Measurements from ENCODE around the gene UBQLN4.

Gene UBQLN4

DNA sequence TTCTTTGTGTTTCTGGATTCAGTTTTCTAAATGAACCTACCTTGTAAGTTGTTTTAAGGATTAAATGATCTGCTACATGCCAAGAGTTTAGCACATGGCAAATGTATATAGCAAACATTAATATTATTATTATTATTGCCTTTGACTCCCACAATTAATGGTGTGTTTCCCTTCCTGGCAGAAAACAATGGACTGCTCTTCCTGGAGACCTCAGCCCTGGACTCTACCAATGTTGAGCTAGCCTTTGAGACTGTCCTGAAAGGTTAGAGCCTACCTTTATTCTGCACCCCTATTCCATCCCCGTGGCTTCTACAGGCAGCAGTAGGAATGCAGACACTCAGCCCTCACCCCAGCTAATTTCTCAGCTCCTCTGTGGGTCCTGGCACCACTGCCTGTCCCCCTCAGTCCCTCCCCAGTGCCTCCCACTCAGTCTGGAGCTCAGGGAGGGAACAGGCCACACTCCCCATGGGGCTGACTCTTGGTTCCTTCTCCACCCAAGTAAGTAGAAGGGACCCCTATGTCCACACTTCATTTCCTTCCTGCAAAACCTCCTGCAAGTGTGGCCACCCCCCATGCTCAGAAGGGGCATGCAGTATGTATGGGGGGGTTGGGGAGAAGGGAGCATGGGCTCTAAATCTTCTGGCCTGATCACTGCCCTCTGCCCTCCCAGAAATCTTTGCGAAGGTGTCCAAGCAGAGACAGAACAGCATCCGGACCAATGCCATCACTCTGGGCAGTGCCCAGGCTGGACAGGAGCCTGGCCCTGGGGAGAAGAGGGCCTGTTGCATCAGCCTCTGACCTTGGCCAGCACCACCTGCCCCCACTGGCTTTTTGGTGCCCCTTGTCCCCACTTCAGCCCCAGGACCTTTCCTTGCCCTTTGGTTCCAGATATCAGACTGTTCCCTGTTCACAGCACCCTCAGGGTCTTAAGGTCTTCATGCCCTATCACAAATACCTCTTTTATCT, 16.2 kb upstream of the UBQLN4 start:
- Histone ChIP-seq H3K27me3 (ENCODE audit: control insufficient read depth, insufficient read depth, low read length) (no peaks in the 10 kb centered on the region), H3K9ac (ENCODE audit: low read length) (no peak overlapping the region), H3K4me1 (ENCODE audit: control insufficient read depth, low read depth, low read length) (peaks cover 28% of the 10 kb centered on the region), H3K4me3 (ENCODE audit: low read length) (no peak overlapping the region), H3K9me3 (ENCODE audit: control insufficient read depth, low read depth, low read length) (no peaks in the 10 kb centered on the region), H3K36me3 (ENCODE audit: control insufficient read depth, low read depth, low read length) (peaks cover 9% of the 10 kb centered on the region), H3K27ac (ENCODE audit: low read length) (no peak overlapping the region)

DNA sequence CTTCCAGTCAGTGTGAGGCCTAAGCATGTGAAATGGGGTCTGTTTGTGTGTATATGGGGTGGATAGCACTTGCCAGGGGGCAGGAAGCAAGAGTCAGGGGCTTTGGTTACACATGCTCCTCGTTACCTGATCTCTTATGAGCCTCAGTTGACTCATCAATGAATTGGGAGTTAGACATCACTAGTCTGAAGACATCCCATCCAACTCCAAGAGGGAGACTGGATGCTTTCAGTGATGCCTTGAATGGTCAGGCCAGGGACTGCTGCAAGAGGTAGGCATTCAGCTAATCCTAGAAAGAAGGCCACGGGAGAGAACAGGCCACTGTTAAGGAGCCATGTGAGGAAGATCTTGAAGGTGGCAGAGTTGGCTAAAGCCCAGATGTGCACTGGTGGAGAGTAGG, 13.7 kb upstream of the UBQLN4 start:
- H3K9ac ChIP-seq (ENCODE audit: low read length) = no peak overlapping the region
- H3K9me3 ChIP-seq (ENCODE audit: control insufficient read depth, low read depth, low read length) = no peaks in the 10 kb centered on the region
- H3K27me3 ChIP-seq (ENCODE audit: control insufficient read depth, insufficient read depth, low read length) = no peaks in the 10 kb centered on the region
- peaks cover 3% of the 10 kb centered on the region for H3K36me3 ChIP-seq (ENCODE audit: control insufficient read depth, low read depth, low read length)
- no peak overlapping the region for H3K27ac ChIP-seq (ENCODE audit: low read length)
- peaks cover 19% of the 10 kb centered on the region for H3K4me1 ChIP-seq (ENCODE audit: control insufficient read depth, low read depth, low read length)
- no peak overlapping the region for H3K4me3 ChIP-seq (ENCODE audit: low read length)

DNA sequence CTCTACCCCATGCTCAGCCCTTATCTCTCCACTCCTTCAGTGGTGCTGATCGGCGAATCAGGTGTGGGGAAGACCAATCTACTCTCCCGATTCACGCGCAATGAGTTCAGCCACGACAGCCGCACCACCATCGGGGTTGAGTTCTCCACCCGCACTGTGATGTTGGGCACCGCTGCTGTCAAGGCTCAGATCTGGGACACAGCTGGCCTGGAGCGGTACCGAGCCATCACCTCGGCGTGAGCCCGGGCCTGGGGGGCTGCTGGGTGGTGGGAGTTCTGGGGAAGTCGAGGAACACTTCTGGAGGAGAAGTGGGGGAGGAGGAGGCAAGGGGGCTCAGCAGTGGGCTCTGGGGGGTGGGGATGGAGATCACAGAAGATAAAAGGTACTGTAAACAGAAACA, 12.3 kb upstream of the UBQLN4 start:
- Histone ChIP-seq H3K4me1 (ENCODE audit: control insufficient read depth, low read depth, low read length) (peaks cover 25% of the 10 kb centered on the region), H3K36me3 (ENCODE audit: control insufficient read depth, low read depth, low read length) (peaks cover 3% of the 10 kb centered on the region), H3K27ac (ENCODE audit: low read length) (no peak overlapping the region), H3K27me3 (ENCODE audit: control insufficient read depth, insufficient read depth, low read length) (no peaks in the 10 kb centered on the region), H3K9ac (ENCODE audit: low read length) (no peak overlapping the region), H3K4me3 (ENCODE audit: low read length) (no peak overlapping the region), H3K9me3 (ENCODE audit: control insufficient read depth, low read depth, low read length) (no peaks in the 10 kb centered on the region)

DNA sequence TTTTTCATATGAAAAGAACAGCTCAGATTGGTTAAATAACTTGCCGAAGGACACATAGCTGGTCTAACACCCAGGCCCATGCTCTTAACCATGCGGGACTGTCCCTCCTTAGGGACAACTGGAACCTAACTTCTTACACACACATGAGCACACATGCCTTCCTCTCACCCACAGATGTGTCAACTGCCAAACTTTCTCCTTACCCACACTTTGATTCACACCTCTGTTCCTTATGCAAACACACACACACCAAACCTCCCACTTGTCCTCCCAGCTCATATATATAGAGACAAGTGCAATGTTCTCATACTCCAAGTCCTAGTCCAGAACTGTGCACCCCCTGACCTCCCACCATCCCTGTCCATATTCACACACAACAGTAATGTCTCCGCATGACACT, 11.6 kb upstream of the UBQLN4 start:
- Histone ChIP-seq H3K4me3 (ENCODE audit: low read length) (no peak overlapping the region), H3K4me1 (ENCODE audit: control insufficient read depth, low read depth, low read length) (peaks cover 25% of the 10 kb centered on the region), H3K27ac (ENCODE audit: low read length) (no peak overlapping the region), H3K27me3 (ENCODE audit: control insufficient read depth, insufficient read depth, low read length) (no peaks in the 10 kb centered on the region), H3K9me3 (ENCODE audit: control insufficient read depth, low read depth, low read length) (no peaks in the 10 kb centered on the region), H3K9ac (ENCODE audit: low read length) (no peak overlapping the region), H3K36me3 (ENCODE audit: control insufficient read depth, low read depth, low read length) (peaks cover 3% of the 10 kb centered on the region)

DNA sequence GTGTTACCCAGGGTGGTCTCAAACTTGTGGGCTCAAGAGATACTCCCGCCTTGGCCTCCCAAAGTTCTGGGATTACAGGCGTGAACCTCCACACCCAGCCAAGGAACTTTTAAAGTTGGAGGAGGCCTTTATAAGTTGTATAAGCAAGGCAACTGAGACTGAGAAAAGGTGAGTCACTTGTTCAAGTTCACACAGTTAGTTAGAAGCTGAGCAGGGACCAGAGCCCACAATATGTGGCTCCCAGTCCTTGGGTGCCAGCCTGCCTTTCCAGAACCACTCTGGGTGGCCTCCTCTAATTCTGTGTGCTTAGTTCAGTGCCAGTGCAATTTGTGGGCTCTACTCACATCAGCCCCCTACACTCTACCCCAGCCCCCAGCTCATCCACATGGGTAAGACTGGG, 11.0 kb upstream of the UBQLN4 start:
- Histone ChIP-seq H3K9ac (ENCODE audit: low read length) (no peak overlapping the region), H3K27ac (ENCODE audit: low read length) (no peak overlapping the region), H3K36me3 (ENCODE audit: control insufficient read depth, low read depth, low read length) (peaks cover 1% of the 10 kb centered on the region), H3K4me3 (ENCODE audit: low read length) (no peak overlapping the region), H3K9me3 (ENCODE audit: control insufficient read depth, low read depth, low read length) (no peaks in the 10 kb centered on the region), H3K27me3 (ENCODE audit: control insufficient read depth, insufficient read depth, low read length) (no peaks in the 10 kb centered on the region), H3K4me1 (ENCODE audit: control insufficient read depth, low read depth, low read length) (peaks cover 25% of the 10 kb centered on the region)

DNA sequence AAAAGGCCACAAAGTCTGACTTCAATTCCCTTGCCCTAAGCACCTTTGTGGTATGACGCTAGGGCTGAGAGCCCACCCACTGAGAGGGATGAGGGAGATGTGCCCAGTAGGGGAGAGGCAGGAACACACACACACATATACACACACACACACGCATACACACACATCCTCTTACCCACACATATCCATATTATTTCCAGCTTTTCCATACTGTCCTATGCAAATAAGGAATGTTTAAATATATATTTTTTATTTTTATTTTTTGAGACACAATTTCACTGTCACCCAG, 10.3 kb upstream of the UBQLN4 start:
- H3K36me3 ChIP-seq (ENCODE audit: control insufficient read depth, low read depth, low read length) = no peaks in the 10 kb centered on the region
- no peaks in the 10 kb centered on the region for H3K9me3 ChIP-seq (ENCODE audit: control insufficient read depth, low read depth, low read length)
- H3K4me1 ChIP-seq (ENCODE audit: control insufficient read depth, low read depth, low read length) = peaks cover 25% of the 10 kb centered on the region
- H3K9ac ChIP-seq (ENCODE audit: low read length) = no peak overlapping the region
- H3K27ac ChIP-seq (ENCODE audit: low read length) = no peak overlapping the region
- H3K4me3 ChIP-seq (ENCODE audit: low read length) = no peak overlapping the region
- no peaks in the 10 kb centered on the region for H3K27me3 ChIP-seq (ENCODE audit: control insufficient read depth, insufficient read depth, low read length)

DNA sequence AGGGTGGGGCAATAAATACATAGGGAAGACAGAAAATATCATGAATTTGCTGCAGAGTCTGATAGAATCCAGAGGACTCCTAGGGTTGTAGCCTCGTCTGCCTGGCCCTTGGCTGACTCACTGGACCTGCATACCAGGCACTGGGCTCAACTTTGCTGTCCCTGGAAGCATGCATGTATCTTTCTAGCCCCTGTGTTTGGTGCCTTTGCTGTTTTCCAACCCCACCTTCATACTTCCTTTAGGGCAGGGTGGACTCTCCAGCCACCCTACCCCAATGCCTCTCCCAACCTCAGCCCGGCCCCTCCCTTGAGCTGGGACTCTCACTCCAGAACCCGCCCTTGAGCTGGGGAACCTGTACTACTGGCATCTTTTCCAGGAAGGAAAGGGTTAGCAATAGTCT, 8.6 kb upstream of the UBQLN4 start:
- Histone ChIP-seq H3K27ac (ENCODE audit: low read length) (no peak overlapping the region), H3K9me3 (ENCODE audit: control insufficient read depth, low read depth, low read length) (no peaks in the 10 kb centered on the region), H3K4me3 (ENCODE audit: low read length) (peak overlapping the region; percentile 65)

DNA sequence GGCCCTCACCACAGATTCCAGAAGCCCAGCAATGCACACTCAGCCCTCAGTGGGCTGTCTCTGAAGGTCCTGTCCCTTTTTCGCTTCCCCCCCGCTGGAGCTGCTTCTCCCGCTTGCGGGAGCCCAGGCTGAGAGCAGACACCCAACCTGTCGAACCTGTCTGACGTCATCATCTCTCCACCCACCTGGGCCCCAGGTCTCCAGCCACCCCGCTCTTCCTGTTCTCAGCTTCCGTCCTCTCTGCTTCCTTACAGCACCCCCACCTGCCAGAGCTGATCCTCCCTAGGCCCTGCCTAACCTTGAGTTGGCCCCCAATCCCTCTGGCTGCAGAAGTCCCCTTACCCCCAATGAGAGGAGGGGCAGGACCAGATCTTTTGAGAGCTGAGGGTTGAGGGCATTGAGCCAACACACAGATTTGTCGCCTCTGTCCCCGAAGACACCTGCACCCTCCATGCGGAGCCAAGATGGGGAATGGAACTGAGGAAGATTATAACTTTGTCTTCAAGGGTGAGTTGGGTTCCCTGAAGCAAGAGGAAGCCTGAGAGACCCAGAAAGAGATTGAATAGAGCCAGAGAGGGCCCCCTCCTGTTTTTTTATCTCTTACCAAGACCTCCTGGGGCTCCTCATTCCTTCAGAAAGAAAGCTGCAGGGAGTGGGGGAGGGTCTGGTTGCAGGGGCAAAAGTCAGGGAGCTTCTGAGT, 7.5 kb upstream of the UBQLN4 start, which contains the start of gene RAB25:
Gene RAB25 (plus strand): TSS at position 224 of the 700 bp plus-strand sequence. CDS start 241 bp downstream, at position 465.
- peak within 1 kb of the TSS; percentile 61 for H3K9ac ChIP-seq (ENCODE audit: low read length)
- no peaks in the 10 kb centered on the region for H3K27me3 ChIP-seq (ENCODE audit: control insufficient read depth, insufficient read depth, low read length)
- H3K36me3 ChIP-seq (ENCODE audit: control insufficient read depth, low read depth, low read length) = peaks cover 3% of the 10 kb centered on the region
- H3K27ac ChIP-seq (ENCODE audit: low read length) = peak within 1 kb of the TSS; percentile 95
- H3K4me1 ChIP-seq (ENCODE audit: control insufficient read depth, low read depth, low read length) = peaks cover 23% of the 10 kb centered on the region
- no peaks in the 10 kb centered on the region for H3K9me3 ChIP-seq (ENCODE audit: control insufficient read depth, low read depth, low read length)
- peak within 1 kb of the TSS; percentile 65 for H3K4me3 ChIP-seq (ENCODE audit: low read length)

More for the DNA sequence above, 8.6 kb upstream of the UBQLN4 start:
- Histone ChIP-seq H3K4me1 (ENCODE audit: control insufficient read depth, low read depth, low read length) (peaks cover 25% of the 10 kb centered on the region), H3K9ac (ENCODE audit: low read length) (no peak overlapping the region), H3K27me3 (ENCODE audit: control insufficient read depth, insufficient read depth, low read length) (no peaks in the 10 kb centered on the region), H3K36me3 (ENCODE audit: control insufficient read depth, low read depth, low read length) (peaks cover 3% of the 10 kb centered on the region)

DNA sequence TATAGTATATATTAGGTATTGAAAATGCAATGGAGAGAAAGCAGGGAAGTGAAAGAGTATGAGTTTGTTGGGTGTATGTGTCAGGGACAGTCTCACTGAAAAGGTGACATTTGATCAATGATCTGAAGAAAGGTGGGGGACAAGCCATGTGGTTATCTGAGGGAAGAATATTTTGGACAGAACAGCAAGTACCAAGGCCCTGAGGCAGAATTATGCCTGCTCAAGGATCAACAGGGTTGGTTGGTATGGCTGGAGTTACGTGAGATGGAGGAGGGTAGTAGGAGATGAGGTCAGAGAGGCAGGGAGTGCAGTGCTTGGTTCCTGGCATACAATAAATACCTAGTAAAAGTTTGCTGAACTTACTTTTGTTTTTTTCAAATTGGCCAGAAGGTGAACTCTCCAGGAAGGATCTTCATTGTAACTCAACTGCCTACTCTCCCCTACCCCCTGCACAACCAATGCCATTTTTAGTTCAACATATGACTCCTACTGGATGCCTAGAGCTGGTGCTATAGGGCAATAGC, 2.8 kb upstream of the UBQLN4 start:
- peaks cover 6% of the 10 kb centered on the region for H3K36me3 ChIP-seq (ENCODE audit: control insufficient read depth, low read depth, low read length)
- H3K4me1 ChIP-seq (ENCODE audit: control insufficient read depth, low read depth, low read length) = peaks cover 10% of the 10 kb centered on the region
- H3K9me3 ChIP-seq (ENCODE audit: control insufficient read depth, low read depth, low read length) = no peaks in the 10 kb centered on the region
- no peaks in the 10 kb centered on the region for H3K27me3 ChIP-seq (ENCODE audit: control insufficient read depth, insufficient read depth, low read length)
- no peak overlapping the region for H3K4me3 ChIP-seq (ENCODE audit: low read length)
- no peak overlapping the region for H3K9ac ChIP-seq (ENCODE audit: low read length)
- no peak overlapping the region for H3K27ac ChIP-seq (ENCODE audit: low read length)

DNA sequence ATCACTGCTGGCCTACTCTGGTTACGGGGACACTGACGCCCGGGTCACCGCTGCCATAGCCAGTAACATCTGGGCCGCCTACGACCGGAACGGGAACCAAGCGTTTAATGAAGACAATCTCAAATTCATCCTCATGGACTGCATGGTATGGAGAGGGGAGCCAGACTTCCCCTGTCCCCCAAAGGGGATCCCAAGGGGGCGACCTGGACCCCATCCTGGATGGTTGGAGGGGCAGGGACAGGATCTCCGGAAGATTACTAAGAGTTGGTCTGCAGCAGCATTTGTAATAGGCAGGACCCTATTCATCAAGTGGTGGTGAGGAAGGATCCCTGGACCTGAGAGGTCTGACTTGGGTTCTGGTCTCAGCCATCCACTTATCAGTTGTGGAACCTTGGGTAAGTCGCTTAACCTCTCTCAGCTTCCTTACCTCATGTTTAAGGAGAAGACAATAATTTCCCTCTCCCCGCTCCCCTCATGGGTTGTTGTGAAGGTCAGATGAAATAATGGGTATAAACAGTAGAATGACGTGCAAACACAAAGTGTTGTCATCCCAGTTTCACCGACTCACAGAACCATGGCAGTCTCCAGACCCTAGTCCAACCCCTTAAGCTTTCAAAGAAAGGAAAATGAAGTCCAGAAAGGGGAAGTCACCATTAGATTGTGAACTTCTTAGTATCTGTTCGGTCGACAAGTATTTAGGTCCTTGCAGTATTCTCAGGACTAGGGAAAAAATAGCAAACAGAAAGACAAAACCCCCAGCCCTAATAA, 1.9 kb upstream of the UBQLN4 start:
- H3K27ac ChIP-seq (ENCODE audit: low read length) = no peak overlapping the region
- peak overlapping the region; percentile 65 for H3K9ac ChIP-seq (ENCODE audit: low read length)
- H3K27me3 ChIP-seq (ENCODE audit: control insufficient read depth, insufficient read depth, low read length) = no peaks in the 10 kb centered on the region
- H3K4me1 ChIP-seq (ENCODE audit: control insufficient read depth, low read depth, low read length) = peaks cover 6% of the 10 kb centered on the region
- no peaks in the 10 kb centered on the region for H3K9me3 ChIP-seq (ENCODE audit: control insufficient read depth, low read depth, low read length)
- peaks cover 6% of the 10 kb centered on the region for H3K36me3 ChIP-seq (ENCODE audit: control insufficient read depth, low read depth, low read length)
- H3K4me3 ChIP-seq (ENCODE audit: low read length) = peak overlapping the region; percentile 86
